ENCODE results near the gene MTCP1.

The MTCP1 gene, protein sequence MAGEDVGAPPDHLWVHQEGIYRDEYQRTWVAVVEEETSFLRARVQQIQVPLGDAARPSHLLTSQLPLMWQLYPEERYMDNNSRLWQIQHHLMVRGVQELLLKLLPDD

GRCh38 chrX:155070975-155071693 is at the start of gene MTCP1, which contains the start of the genes BRCC3 and CMC4:
Gene MTCP1 (minus strand): TSS chrX:155071136. CDS start chrX:155066010, 5,126 bp downstream.
Gene BRCC3 (plus strand): TSS chrX:155071508. CDS start chrX:155071528, 20 bp downstream.
Gene CMC4 (minus strand): TSS chrX:155071136. CDS start chrX:155064023, 7,113 bp downstream.
- peak; percentile 76 to 82 for DNase-seq

GRCh38 chrX:155115174-155115819 is 44.4 kb upstream of the MTCP1 start:
- DNase-seq: no peak

DNA sequence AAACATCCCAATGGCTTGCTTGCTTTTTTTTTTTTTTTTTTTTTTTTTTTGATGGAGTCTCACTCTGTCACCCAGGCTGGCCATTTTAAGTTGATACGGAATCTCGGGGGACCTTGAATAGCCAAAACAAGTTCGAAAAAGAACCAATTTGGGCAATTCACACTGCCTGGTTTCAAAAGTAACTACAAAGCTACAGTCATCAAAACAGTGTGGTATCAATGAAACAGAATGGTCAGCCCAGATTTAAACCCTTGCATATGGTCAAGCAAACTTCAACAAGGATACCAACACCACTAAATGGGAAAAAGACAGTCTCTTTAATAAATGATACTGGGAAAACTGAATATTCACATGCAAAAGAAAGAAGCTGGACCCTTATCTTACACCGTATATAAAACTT is 42.2 kb upstream of the MTCP1 start:
- DNase-seq: no peak

DNA sequence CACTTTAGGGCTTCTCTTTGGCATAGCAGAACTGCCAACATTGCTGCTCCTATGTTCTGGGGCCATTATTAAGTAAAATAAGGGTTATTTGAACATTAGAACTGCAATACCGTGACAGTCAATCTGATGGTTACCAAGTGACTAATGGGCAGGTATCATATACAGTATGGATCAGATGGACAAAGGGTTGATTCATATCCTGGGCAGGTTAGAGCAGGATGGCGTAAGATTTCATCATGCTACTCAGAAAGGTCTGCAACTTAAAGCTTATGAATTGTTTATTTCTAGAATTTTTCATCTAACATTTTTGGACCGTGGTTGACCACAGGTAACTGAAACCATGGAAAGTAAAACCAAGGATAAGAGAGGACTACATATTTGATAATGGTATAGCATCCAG is 41.2 kb upstream of the MTCP1 start:
- no peak for DNase-seq

DNA sequence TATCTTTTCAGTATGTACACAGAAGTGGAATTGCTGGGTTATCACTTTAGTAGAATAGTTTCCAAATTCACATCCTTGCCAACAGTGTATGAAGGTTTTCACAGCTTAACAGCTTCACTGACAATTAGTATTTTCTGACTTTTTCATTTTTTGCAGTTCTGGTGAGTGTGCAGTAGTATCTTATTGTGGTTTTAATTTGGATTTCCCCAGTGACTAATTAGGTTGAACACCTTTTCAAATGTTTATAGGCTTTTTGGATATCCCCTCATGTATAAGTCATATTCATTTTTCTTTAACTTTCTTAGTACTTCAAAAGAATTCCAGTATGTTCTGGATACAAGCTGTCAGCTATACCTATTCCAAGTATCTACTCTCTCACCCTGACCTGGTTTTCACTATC is 37.5 kb upstream of the MTCP1 start:
- no peak for DNase-seq

DNA sequence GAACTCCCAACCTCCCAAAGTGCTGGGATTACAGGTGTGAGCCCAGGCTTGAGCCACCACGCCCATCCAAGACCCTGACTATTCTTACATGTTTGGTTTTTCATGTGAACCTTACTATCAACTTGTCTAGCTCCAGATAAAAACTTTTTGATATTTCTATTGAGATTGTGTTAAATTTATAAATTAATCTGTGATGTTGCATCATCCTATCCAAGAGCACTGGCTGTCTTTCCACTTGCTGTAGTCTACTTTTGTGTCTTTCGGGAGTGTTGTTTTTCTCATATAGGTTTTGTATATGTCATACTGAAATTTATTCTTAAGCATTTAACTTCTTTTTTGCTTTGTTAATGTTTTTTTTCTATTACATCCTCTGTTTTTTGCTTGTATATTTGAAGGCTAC is 35.0 kb upstream of the MTCP1 start:
- DNase-seq: no peak

- peak in 1 of 2 experiments; percentile 17 for DNase-seq
These were observed 23.6 kb upstream of the MTCP1 start for GRCh38 chrX:155094468-155095061.

DNA sequence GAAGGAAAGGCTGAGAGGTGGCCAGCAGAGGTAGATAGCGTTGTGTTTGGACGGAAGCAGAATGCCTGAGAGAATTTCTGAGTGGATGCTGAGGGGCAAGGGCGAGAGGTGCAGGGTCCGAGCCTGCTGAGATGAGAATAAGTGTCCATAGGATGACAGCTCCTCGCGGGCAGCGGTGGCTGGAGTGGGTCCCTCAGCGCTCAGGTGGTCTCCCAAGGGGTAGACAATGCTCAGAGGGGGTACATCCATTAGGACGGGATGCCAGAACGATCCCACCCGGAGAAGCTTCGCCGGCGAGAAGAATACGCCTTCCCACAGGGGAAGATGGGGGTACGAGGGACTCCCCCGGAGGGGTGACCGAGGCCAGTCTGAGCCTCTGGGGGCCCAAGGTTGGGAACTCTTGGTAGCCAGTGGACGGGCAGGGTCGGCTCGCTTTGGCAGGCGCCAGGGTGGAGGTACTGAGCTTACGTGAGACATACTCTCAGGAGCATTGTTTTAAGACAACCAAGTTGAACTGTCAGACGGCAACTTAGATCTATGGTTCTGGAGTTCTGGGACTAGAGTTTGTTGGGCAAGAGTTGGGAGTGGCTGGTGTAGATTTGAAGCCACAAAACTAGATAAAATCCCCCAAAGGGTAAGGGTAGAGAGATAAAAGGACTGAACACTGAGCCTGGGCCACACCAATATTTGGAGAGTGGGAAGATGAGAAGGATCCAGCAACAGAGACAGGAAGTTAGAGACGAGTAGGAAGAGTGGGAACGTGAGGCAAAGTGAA is 16.2 kb upstream of the MTCP1 start:
- no peak for DNase-seq

DNA sequence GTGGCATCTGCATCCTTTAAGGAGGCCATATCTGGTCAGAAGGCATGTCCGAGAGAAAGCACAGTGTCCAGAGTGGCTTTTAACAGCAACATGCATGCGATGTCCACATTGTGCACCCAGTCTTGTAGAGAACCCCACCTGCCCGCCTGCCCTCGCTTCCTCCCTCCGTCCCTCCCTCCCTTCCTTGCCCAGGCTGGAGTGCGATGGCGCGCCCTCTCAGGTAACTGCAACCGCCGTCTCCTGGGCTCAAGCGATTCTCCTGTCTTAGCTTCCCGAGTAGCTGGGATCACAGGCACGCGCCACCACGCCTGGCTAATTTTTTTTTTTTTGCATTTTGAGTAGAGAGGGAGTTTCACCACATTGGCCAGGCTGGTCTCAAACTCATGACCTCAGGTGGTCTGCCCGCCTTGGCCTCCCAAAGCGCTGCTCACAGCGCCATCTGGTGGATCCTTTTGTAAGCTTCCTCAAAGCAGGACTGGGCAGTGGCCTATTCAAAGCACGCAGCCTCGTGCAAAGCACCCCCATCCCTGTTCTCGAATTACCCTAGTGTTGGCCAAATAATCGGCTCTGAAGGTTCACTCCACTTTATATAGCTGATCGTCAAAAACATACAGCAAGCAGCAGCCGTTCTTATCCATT is 15.4 kb upstream of the MTCP1 start:
- peak in 1 of 2 experiments; percentile 4 for DNase-seq

DNA sequence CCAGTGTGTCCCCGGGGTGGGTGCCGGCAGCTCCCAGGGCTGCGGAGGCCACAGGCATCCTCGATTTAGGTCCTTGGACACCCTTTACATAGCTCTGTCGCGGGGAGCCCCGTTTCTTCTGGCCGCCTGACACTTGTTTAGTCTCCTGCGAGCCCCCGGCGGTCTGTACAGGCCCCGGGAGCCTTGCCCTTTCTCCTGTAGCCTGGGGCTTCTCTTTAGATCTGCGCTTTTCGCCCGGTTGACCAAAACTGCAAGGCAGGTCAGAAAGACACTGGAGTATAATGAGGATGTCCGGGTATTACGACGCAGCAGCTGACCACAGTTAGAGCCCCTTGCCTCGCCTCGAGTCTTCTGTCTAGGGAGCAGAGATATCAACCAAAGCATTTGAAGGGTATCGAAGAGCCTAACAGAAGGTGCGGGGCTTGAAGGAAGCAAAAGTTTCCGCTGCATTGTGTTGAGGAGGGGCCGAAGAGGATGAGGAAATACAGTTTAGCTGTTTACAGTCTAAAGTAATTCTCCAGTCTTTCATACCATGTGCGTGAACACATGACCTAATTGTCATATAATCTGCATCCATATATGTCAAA is 851 bp upstream of the MTCP1 start:
- DNase-seq: no peak

DNA sequence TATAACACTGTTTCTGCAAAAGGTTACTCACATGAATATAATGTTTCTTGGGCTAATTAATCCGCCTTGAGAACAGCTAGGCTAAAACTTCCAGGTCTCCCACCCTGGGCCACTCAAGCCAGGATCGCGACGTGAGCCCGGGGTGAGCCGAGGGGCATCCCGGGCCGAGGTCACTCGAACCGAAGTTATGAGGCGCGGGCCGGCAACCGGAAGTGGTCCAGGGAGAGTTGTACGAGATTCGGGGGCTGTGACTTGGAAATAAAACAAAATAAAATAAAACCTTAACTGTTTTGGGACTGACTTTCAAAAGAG is 317 bp downstream of the MTCP1 start:
- DNase-seq: no peak

DNA sequence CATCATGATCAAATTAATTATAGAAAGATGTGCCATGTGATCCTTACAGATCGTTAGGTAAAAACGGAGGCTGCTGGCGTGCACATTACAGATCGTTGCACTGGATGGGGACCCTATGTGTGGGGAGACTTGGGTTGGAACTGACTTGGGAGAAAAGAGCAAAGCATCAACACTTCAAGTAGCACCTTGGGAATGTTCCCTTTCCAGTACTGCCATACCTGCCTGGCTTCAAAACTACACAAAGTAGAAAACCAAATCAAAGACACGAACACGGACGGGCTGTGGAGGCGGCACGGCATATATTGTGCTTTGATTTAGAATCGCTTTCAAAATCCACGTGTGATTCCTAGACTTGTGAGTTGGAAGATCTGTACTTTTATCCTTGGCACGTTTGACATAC is 898 bp downstream of the MTCP1 start:
- DNase-seq: peak in 1 of 2 experiments; percentile 7

GRCh38 chrX:155069414-155069813 is 1.5 kb downstream of the MTCP1 start:
- no peak for DNase-seq

GRCh38 chrX:155068165-155068564 is 2.8 kb downstream of the MTCP1 start:
- DNase-seq: peak; percentile 17 to 68

- no peak for DNase-seq
These were observed 5.8 kb downstream of the MTCP1 start for GRCh38 chrX:155065035-155065734.

DNA sequence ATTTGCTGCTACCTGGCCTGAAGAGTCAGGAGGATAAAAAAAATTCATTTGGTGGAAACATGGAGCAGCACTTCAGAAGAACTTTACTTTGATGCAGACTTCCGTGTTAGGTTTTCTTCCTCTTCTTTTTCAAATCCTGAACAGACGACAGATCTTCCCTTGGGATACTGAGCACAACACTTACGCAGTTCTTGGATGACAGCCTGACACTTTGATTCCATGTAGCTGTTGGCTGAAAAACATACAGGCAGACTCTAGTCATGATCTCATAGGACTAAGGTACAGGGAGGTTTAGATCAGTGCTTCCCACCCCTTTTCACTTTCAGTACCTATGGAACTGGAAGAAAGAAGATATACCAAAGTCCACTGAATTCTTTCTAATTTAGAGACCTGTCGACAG is 9.2 kb downstream of the MTCP1 start:
- no peak for DNase-seq

DNA sequence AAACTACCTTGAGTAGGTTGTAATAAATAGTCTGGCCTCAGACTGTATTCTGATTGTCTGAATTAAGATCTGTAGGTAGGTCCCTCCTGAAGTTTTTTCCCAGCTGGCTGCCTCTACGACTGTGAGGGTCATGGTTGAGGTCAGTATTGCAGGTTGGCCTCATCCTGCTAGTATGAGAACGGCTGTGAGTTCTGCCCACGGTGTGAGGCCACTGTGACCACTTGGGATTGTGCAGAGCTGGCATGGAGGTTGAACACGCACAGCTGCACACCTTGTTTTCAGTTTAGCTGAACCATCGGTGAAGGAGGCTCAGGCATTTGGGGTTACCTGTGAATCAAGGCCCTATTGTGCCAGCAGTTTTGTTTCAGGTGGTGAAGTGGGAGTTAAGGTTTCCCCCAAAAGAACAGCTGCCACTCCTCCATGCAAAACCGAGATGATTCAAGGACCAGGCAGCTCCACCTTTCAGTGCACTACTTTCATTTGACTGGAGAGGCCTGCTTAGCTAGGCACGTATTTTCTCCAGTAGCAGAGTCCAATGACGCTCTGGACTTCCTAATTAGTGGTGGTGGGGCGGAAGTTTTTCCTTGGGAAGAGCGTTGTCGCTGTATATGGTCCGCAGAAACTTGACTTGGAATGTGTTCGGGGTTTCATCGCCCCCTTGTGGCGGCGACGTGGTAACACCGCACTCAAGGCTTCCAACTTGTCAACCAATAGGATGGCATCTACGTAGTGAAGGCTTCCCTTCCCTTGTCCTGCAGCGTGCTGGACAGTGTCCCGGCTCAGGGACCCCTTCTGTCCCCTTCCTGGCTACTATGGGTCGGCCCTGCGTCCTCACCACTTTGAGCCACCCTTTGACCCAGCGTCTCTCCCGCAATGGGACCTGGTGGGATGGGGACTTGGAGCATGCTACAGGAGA is 13.8 kb downstream of the MTCP1 start:
- DNase-seq: peak in 1 of 2 experiments; percentile 23

DNA sequence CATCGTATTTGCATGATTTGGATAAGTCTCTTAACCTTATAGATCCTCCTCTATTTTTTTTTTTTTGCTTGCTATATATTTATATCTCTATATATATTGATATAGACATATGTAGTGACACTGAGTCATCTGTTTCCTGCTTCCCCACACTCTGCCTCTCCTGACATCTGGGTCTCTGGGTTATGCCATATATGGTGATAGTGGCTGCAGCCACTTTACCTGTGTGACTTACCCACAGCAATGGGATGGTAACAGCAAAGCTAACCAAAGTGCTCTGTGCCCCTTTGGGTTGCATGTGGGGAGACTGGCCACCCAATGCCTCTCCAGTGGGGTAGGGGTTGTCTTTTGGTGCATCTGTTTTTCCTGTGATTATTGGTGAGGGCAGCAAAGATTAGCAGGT is 14.5 kb downstream of the MTCP1 start:
- DNase-seq: no peak

DNA sequence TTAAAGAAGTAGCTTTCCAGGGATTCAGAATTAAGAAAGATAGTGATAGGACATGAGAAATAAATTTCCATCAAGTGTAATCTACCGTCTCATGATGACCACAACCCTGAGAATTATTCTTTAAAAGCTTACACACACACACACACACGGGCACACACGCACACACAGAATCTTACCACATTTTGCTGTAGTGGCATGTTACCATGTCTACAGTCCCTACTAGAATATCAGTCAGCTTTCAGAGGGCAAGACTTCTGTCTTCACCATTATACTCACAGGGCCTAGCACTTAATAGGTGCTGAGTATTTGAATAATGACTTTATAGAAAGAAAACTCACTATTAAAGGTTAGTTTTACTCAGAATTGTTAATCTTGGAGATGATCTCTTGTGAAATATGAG is 15.4 kb downstream of the MTCP1 start:
- no peak for DNase-seq

DNA sequence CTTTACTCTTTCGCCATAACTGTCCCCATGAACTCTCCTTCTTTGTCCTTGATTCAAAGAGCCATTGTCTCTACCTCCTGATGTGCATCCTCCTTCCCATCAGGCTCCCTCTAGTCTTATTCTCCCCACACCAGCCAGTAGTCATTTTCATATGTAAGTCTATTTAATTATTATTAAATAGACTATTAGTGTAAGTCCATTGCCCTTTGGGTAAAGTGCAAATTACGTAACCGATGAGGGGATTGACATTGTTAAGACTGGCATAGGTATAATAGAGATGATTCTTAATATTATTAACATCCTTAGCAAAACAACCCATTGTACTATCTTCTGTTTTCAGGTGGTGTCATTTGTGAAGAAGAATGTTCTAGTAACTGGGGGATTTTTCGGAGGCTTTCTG is 16.7 kb downstream of the MTCP1 start:
- DNase-seq: no peak

All from SW 1271 (cell line).